Activated CD4-positive, alpha-beta T cell treated with anti-CD3 and anti-CD28 coated beads, Interleukin-2, Interleukin-6, amounts not matched to agents 100 ng/mL and 50 ng/mL, durations not matched to agents 16 hours and 8 hours (primary cell): ENCODE measurements around the gene HP1BP3.

Experiments used
- DNase-seq: peaks from one replicate; pipeline ENCODE4 v3.0.0-alpha.2; 2020

The HP1BP3 gene

GRCh38 chr1:20710469-20711284, 76.4 kb downstream of the HP1BP3 start:
- DNase-seq = no peak

GRCh38 chr1:20709868-20710267, 77.2 kb downstream of the HP1BP3 start:
- no peak for DNase-seq

GRCh38 chr1:20708891-20709290, 78.2 kb downstream of the HP1BP3 start:
- DNase-seq = no peak

GRCh38 chr1:20708057-20708456, 79.0 kb downstream of the HP1BP3 start:
- no peak for DNase-seq

GRCh38 chr1:20706841-20707240, 80.3 kb downstream of the HP1BP3 start:
- no peak for DNase-seq

- DNase-seq = no peak
Measured at GRCh38 chr1:20705203-20705755, 81.8 kb downstream of the HP1BP3 start.

GRCh38 chr1:20704390-20705202, 82.5 kb downstream of the HP1BP3 start:
- DNase-seq = no peak

- no peak for DNase-seq
Measured at GRCh38 chr1:20703124-20703756, 83.9 kb downstream of the HP1BP3 start.

GRCh38 chr1:20702416-20702815, 84.7 kb downstream of the HP1BP3 start:
- no peak for DNase-seq

- no peak for DNase-seq
Measured at GRCh38 chr1:20701847-20702246, 85.3 kb downstream of the HP1BP3 start.

- no peak for DNase-seq
Measured at GRCh38 chr1:20701446-20701845, 85.7 kb downstream of the HP1BP3 start.

- no peak for DNase-seq
Measured at GRCh38 chr1:20700636-20701215, 86.4 kb downstream of the HP1BP3 start.

- no peak for DNase-seq
Measured at GRCh38 chr1:20699558-20699957, 87.5 kb downstream of the HP1BP3 start.

GRCh38 chr1:20698195-20698910, 88.8 kb downstream of the HP1BP3 start:
- DNase-seq = no peak

GRCh38 chr1:20697563-20697962, 89.5 kb downstream of the HP1BP3 start:
- DNase-seq = no peak

- peak; percentile 82 for DNase-seq
Measured at GRCh38 chr1:20696397-20697333, 90.4 kb downstream of the HP1BP3 start.

GRCh38 chr1:20695515-20695914, 91.6 kb downstream of the HP1BP3 start:
- no peak for DNase-seq

GRCh38 chr1:20693623-20694022, 93.5 kb downstream of the HP1BP3 start:
- no peak for DNase-seq
